ENCODE results near the gene ZFP28.

ZFP28 gene

GRCh38 chr19:56538761-56539263 lies at the start of gene ZFP28:
Gene ZFP28 (plus strand): TSS chr19:56538948. CDS start chr19:56539019, 71 bp downstream.
- DNase-seq (ENCODE audit: low read depth, low spot score) = no peak

- no peak for DNase-seq (ENCODE audit: low read depth, low spot score)
Observed at GRCh38 chr19:56491399-56491798, 47.3 kb upstream of the ZFP28 start.

- DNase-seq (ENCODE audit: low read depth, low spot score) = no peak
Observed at GRCh38 chr19:56504581-56504980, 34.2 kb upstream of the ZFP28 start.

- DNase-seq (ENCODE audit: low read depth, low spot score) = peak; percentile 91
Observed at GRCh38 chr19:56507446-56508289, 31.1 kb upstream of the ZFP28 start, which contains the start of gene ZNF471. Gene ZNF471 (plus strand): TSS chr19:56507855. CDS start chr19:56511572, 3,717 bp downstream.

GRCh38 chr19:56508290-56508778 lies 30.4 kb upstream of the ZFP28 start:
- DNase-seq (ENCODE audit: low read depth, low spot score) = no peak

- DNase-seq (ENCODE audit: low read depth, low spot score) = no peak
Observed at GRCh38 chr19:56525214-56525860, 13.4 kb upstream of the ZFP28 start.

GRCh38 chr19:56537442-56537841 lies 1.3 kb upstream of the ZFP28 start:
- DNase-seq (ENCODE audit: low read depth, low spot score) = no peak

GRCh38 chr19:56538254-56538760 lies 441 bp upstream of the ZFP28 start:
- DNase-seq (ENCODE audit: low read depth, low spot score) = peak; percentile 61

- no peak for DNase-seq (ENCODE audit: low read depth, low spot score)
Observed at GRCh38 chr19:56543776-56544175, 5.0 kb downstream of the ZFP28 start.

GRCh38 chr19:56547535-56547934 lies 8.8 kb downstream of the ZFP28 start:
- no peak for DNase-seq (ENCODE audit: low read depth, low spot score)

- no peak for DNase-seq (ENCODE audit: low read depth, low spot score)
Observed at GRCh38 chr19:56554272-56554869, 15.6 kb downstream of the ZFP28 start.

GRCh38 chr19:56562766-56563165 lies 24.0 kb downstream of the ZFP28 start:
- no peak for DNase-seq (ENCODE audit: low read depth, low spot score)

GRCh38 chr19:56566904-56567273 lies 28.1 kb downstream of the ZFP28 start:
- DNase-seq (ENCODE audit: low read depth, low spot score) = no peak

- peak; percentile 60 for DNase-seq (ENCODE audit: low read depth, low spot score)
Observed at GRCh38 chr19:56567274-56568120, 28.7 kb downstream of the ZFP28 start, which contains the start of gene ZNF470. Gene ZNF470 (plus strand): TSS chr19:56567468. CDS start chr19:56570312, 2,844 bp downstream.

GRCh38 chr19:56572589-56572988 lies 33.8 kb downstream of the ZFP28 start:
- no peak for DNase-seq (ENCODE audit: low read depth, low spot score)

GRCh38 chr19:56573914-56574313 lies 35.2 kb downstream of the ZFP28 start:
- DNase-seq (ENCODE audit: low read depth, low spot score) = no peak

- DNase-seq (ENCODE audit: low read depth, low spot score) = no peak
Observed at GRCh38 chr19:56577719-56578602, 39.2 kb downstream of the ZFP28 start.

- no peak for DNase-seq (ENCODE audit: low read depth, low spot score)
Observed at GRCh38 chr19:56594446-56594782, 55.7 kb downstream of the ZFP28 start.

- peak; percentile 59 for DNase-seq (ENCODE audit: low read depth, low spot score)
Observed at GRCh38 chr19:56594783-56595547, 56.2 kb downstream of the ZFP28 start, which contains the start of gene ZNF71. Gene ZNF71 (plus strand): TSS chr19:56595302. CDS start chr19:56601559, 6,257 bp downstream.
